ENCODE measurements around the gene ACTA1. TPM values are rescaled to one million over a fixed set of nuclear protein-coding genes. Genes with fewer than 3 reads are reported as not detected.

ACTA1 gene
- total RNA-seq, 1 experiment from 2014 or later = not detected

DNA sequence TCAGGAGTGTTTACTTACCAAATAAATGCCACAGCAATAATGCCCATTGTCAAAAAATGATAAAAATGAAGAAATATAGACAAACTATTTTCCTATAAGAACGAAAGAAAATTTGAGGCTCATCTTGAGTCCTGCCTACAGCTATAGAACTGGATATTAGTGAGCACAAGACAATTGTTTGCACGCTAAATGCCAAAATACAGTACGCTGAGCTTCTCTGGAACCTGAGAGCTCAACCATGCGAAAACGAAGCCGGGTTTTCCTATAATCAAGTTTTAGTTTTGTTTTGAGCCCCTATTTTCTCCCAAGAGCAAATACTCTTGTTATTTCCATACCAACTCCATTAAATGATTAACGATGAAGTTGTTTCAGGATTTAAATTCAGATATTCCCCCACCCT, 49.1 kb downstream of the ACTA1 start:
- in situ Hi-C loops (cut with HindIII; ENCODE audit: low sequenced_read_pairs) = no loop called here
- DNase-seq (ENCODE audit: low spot score) = no peak

DNA sequence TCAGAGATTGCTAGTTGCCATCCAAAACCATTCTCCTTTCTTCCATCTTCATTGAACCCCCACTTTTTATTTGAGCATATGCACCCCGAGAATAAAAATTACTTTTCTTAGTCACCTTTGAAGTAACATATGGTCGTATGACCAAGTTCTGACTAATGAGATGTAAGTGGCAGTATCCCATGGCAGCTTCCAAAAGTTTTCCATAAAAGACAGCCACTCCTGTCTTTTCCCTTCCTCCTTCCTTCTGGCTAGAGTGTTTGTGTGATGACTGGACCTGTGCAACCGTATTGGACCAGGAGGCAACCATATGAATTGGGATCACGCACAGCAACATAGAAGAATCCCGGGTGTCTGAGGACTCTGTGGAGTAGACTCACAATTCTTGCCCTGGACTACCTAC, 49.9 kb downstream of the ACTA1 start:
- in situ Hi-C loops (cut with HindIII; ENCODE audit: low sequenced_read_pairs) = no loop called here
- no peak for DNase-seq (ENCODE audit: low spot score)

GRCh38 chr1:229383188-229383587, 50.7 kb downstream of the ACTA1 start:
- in situ Hi-C loops (cut with HindIII; ENCODE audit: low sequenced_read_pairs) = no loop called here
- DNase-seq (ENCODE audit: low spot score) = no peak

Other genes with a start within 250 kb of the ACTA1 start
- 78.3 and 99.2 TPM in 2 replicates for gene RAB4A, start 163.0 kb downstream of the ACTA1 start, total RNA-seq (2014; rRNA removed; shearing (Covaris generic))
- 5.1 and 7.9 TPM in 2 replicates for gene CCSAP, start 91.0 kb downstream of the ACTA1 start, total RNA-seq (2014; rRNA removed; shearing (Covaris generic))
- gene NUP133, start 74.2 kb upstream of the ACTA1 start, total RNA-seq (2014; rRNA removed; shearing (Covaris generic)) = 40.2 and 51.4 TPM in 2 replicates
- 16.8 and 19.8 TPM in 2 replicates for gene ABCB10, start 124.6 kb upstream of the ACTA1 start, total RNA-seq (2014; rRNA removed; shearing (Covaris generic))
- gene TAF5L, start 192.0 kb upstream of the ACTA1 start, total RNA-seq (2014; rRNA removed; shearing (Covaris generic)) = 15.3 and 23.0 TPM in 2 replicates
- 17.6 and 22.0 TPM in 2 replicates for gene URB2, start 192.2 kb upstream of the ACTA1 start, total RNA-seq (2014; rRNA removed; shearing (Covaris generic))